HL-60/S4 treated with phorbol 12-myristate 13-acetate at 8.2 ng/mL for 4 days and 3 days (cell line): Measurements from ENCODE around the gene HOXC6.

Experiments
- in situ Hi-C: fragments of 300-500 bp; cut with MboI; formaldehyde crosslinking; loops from 2 replicates; pipeline ENCODE4 v1.15.0; 2022; ENCODE audit warnings: low sequenced_read_pairs

The HOXC6 gene

GRCh38 chr12:53989227-53990113, 38.8 kb upstream of the HOXC6 start:
- in situ Hi-C loops: loop anchor here (10.0 to 25.0 kb wide), 2 partner anchors 225 to 373 kb away; partner anchors contain the start of gene GPR84

GRCh38 chr12:53990311-53991076, 37.7 kb upstream of the HOXC6 start:
- in situ Hi-C loops: loop anchor here (10.0 to 25.0 kb wide), 2 partner anchors 224 to 372 kb away; partner anchors contain the start of gene GPR84

GRCh38 chr12:53991077-53991460, 37.2 kb upstream of the HOXC6 start:
- in situ Hi-C loops: loop anchor here (10.0 to 25.0 kb wide), 2 partner anchors 224 to 371 kb away; partner anchors contain the start of gene GPR84

- in situ Hi-C loops: loop anchor here (10.0 to 25.0 kb wide), 2 partner anchors 222 to 370 kb away; partner anchors contain the start of gene GPR84
Observed at GRCh38 chr12:53992377-53992889, 35.8 kb upstream of the HOXC6 start.

GRCh38 chr12:53993162-53994008, 34.9 kb upstream of the HOXC6 start:
- in situ Hi-C loops: loop anchor here (10.0 to 25.0 kb wide), 2 partner anchors 221 to 369 kb away; partner anchors contain the start of gene GPR84

GRCh38 chr12:53994009-53994263, 34.3 kb upstream of the HOXC6 start:
- in situ Hi-C loops: loop anchor here (10.0 to 25.0 kb wide), 2 partner anchors 221 to 368 kb away; partner anchors contain the start of gene GPR84

- in situ Hi-C loops: loop anchor here (10.0 to 25.0 kb wide), 2 partner anchors 220 to 368 kb away; partner anchors contain the start of gene GPR84
Observed at GRCh38 chr12:53994264-53995001, 33.8 kb upstream of the HOXC6 start.

- in situ Hi-C loops: loop anchor here (10.0 to 25.0 kb wide), 2 partner anchors 220 to 367 kb away; partner anchors contain the start of gene GPR84
Observed at GRCh38 chr12:53995002-53995377, 33.2 kb upstream of the HOXC6 start.

GRCh38 chr12:53995378-53996239, 32.6 kb upstream of the HOXC6 start:
- in situ Hi-C loops: loop anchor here (10.0 to 25.0 kb wide), 2 partner anchors 219 to 367 kb away; partner anchors contain the start of gene GPR84

GRCh38 chr12:53996240-53997203, 31.7 kb upstream of the HOXC6 start:
- in situ Hi-C loops: loop anchor here (10.0 to 25.0 kb wide), 2 partner anchors 218 to 366 kb away; partner anchors contain the start of gene GPR84

- in situ Hi-C loops: loop anchor here (10.0 to 25.0 kb wide), 2 partner anchors 217 to 365 kb away; partner anchors contain the start of gene GPR84
Observed at GRCh38 chr12:53997204-53998109, 30.8 kb upstream of the HOXC6 start.

- in situ Hi-C loops: loop anchor here (10.0 to 25.0 kb wide), 2 partner anchors 216 to 364 kb away; partner anchors contain the start of gene GPR84
Observed at GRCh38 chr12:53998110-53998899, 29.9 kb upstream of the HOXC6 start.

- in situ Hi-C loops: loop anchor here (10.0 to 25.0 kb wide), 2 partner anchors 216 to 363 kb away; partner anchors contain the start of gene GPR84
Observed at GRCh38 chr12:53998900-53999236, 29.4 kb upstream of the HOXC6 start.

GRCh38 chr12:53999559-54000115, 28.6 kb upstream of the HOXC6 start:
- in situ Hi-C loops: loop anchor here (10.0 to 25.0 kb wide), 2 partner anchors 215 to 363 kb away; partner anchors contain the start of gene GPR84
